ENCODE measurements around the gene MORN4.

MORN4 gene

GRCh38 chr10:97573672-97574071 is 59.6 kb downstream of the MORN4 start:
- DNase-seq (ENCODE audit: low read depth, low spot score), result no peak

DNA sequence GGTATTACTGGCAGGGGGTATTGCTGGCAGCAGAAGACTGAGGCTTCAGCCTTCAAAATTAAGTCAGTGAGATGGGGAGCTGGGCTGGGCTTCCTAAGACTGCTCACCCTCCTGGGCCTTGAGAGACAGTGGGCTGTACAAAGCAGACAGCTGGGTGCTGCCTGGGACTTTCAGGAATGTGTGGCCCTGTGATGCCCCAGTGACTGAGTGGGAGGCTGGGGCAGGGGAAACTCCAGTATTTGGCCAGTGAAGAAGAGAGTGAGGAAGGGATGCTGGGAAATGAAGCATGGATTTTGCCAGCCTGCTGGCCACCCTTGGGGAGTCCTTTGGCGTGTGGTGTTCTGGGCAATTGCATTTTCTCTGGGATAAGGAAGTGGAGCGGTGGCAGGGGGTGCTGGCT is 60.3 kb downstream of the MORN4 start:
- DNase-seq (ENCODE audit: low read depth, low spot score), result no peak

GRCh38 chr10:97572214-97572989 is 60.9 kb downstream of the MORN4 start, which contains the start of gene ANKRD2:
ANKRD2 (plus strand) TSS chr10:97572779; CDS start chr10:97572789, 10 bp downstream.
- peak; percentile 88 for DNase-seq (ENCODE audit: low read depth, low spot score)

DNA sequence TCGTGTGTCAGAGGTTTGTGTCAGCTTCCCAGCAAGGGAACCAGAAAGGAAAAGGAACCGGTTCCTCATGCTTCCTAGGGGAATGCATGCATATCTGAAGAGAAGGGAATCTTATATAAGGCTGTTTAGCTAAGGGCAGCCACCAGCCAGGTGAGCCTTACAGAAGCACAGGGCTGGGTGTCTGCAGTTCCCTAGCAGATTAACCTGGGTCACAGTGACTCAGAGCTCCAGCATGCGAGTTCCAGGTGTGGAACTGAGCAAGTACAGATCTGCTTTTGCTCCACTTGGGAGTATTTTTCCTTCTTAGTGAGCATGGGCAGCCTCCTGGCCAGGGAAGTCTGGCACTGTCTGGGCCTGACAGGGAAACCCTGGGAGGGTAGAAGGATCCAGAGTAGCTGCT is 61.7 kb downstream of the MORN4 start:
- DNase-seq (ENCODE audit: low read depth, low spot score), result peak; percentile 56

- DNase-seq (ENCODE audit: low read depth, low spot score), result no peak
Observed at GRCh38 chr10:97570789-97571471, 62.4 kb downstream of the MORN4 start.

- DNase-seq (ENCODE audit: low read depth, low spot score), result no peak
Observed at GRCh38 chr10:97570146-97570788, 63.0 kb downstream of the MORN4 start.

- no peak for DNase-seq (ENCODE audit: low read depth, low spot score)
Observed at GRCh38 chr10:97567891-97568290, 65.4 kb downstream of the MORN4 start.

DNA sequence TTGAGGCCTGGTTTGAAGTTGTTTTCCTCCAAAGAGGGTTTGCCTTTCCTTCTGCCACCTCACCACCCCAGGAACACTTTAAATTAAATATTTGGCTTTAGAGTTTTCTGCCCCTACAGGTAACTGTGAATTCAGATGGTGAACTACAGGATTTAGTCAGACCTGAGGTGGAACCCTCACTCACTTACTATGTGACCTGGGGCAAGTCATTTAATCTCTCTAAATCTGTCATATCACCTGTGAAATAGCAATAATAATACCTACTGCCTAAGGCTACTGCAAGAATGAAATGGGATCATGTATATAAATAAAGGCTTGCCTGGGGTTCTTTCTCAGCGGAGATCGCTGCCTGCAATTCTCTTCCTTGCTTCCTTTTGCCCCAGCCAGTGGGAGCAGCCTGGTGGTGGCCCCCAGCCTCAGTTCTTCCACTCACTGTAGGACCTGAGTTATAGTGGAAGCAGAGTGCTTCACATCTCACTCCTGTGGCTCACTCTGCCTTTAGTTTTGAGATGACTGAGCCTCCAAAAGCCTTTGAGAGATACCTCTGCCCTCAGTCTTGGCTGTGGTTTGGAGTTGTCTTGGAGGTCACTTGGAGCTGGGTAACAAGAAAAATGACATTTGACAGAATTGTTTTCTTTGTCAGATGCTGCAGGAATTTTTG is 66.8 kb downstream of the MORN4 start:
- DNase-seq (ENCODE audit: low read depth, low spot score), result no peak

DNA sequence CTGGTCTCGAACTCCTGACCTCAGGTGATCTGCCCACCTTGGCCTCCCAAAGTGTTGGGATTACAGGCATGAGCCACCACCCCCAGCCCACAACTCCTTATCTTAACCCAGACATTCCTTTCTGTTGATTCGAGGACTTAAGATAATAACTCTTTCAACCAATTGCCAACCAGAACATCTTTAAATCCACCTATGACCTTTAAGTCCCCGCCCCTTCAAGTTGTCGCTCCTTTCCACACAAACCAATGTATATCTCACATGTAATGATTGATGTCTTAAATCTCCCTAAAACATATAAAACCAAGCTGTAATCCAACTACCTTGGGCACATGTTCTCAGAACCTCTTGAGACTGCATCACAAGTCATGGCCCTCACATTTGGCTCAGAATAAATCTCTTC is 68.5 kb downstream of the MORN4 start:
- no peak for DNase-seq (ENCODE audit: low read depth, low spot score)

Data from ELF-1 (cell line).